GM18507 (cell line): ENCODE results near the gene TRAPPC3L.
"Not testable (repeated sequence)": the region's sequence is repeated elsewhere in the genome, so short reads cannot be mapped to it uniquely, and the experiment has no call there.

ENCODE experiments used
- DNase-seq: peaks from one replicate; pipeline ENCODE4 v3.0.0; 2011; ENCODE audit warnings: low read depth; ENCODE audit not compliant: insufficient read length; ENCODE audit errors: extremely low spot score
- FAIRE-seq: peaks from 2 replicates; lab custom pipeline; 2011; peaks lifted over from hg19 to GRCh38; lab: Jason Lieb, UNC

The TRAPPC3L gene

DNA sequence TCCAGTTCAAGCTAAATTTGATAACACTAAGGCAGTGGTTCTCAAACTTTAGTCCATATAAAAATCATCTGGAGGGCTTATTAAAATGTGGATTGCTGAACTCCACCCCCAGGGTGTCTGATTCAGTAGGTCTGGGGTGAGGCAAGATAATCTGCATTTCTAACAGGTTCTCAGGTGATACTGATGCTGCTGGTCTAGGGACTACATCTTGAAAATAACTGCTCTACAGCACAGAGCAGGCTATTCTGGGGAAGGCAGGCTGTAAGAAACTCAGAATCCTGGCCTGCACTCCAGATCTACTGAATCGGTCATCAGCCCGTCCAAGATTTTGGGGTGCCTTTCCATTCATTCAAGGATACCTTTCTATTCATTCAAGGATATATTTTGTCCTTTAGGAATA is 22.6 kb downstream of the TRAPPC3L start:
- FAIRE-seq (no peak), DNase-seq (no peak)

GRCh38 chr6:116518621-116519368 is 26.7 kb downstream of the TRAPPC3L start:
- no peak for FAIRE-seq

DNA sequence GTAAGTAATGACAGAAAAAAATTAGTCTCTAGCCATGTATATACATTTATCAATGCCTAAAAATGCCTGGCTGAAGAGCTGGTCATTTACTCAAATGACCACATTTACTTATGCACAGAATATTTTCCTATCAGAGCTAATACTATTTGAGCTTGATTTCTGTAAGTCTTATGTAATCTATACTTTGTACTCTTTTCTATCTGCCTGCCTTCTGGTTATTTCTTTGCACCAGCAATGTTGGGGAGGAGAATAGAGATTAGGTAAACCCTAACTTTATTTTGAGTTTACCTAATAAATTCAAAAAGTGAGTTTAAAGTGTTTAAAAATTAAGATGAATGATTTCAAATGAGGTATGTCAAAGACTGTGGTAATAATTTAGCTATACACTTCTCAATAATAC is 30.3 kb downstream of the TRAPPC3L start:
- FAIRE-seq (no peak), DNase-seq (no peak)

More at GRCh38 chr6:116518621-116519368, 26.7 kb downstream of the TRAPPC3L start:
- no peak for DNase-seq

DNA sequence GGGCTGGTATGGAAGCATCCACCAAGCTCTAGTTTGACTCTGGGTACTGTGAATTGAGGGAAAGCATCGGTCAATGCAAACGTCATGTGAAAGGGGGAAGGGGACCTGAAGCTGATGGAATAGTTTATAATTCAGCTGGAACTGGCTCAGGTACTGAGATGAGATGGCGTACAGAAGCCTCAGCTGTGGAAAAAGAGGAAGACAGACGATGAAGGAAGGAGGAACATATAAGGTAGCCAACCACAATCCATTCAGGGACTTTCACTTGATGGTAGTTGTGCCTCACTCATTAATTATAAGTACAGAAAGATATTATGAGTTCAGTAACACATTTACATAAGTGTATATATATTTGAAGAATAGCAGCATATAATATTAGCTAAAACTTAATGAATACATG is 31.4 kb downstream of the TRAPPC3L start:
- no peak for FAIRE-seq

GRCh38 chr6:116513224-116513875 is 32.1 kb downstream of the TRAPPC3L start:
- DNase-seq, result no peak
- no peak for FAIRE-seq

More for the DNA sequence above, 31.4 kb downstream of the TRAPPC3L start:
- DNase-seq, result no peak

DNA sequence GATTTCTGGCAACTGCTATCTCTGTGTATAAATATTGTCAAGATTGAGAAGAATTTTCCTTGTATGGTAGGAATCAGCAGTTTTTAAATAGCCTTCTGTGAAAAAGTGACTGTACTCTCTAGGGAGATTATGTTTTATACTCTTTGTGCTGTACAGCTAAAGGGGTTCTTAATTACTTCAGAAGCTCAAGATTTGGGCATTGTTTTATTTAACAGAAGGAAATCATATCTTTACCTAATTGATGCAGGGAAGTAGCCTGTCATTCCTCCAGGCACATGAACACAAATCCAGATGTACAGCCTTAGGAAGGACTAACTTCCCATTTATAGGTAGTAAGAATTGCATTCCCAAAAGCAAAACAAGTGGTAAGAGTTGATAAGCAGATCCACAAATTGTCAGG is 32.8 kb downstream of the TRAPPC3L start:
- FAIRE-seq, result no peak
- no peak for DNase-seq

GRCh38 chr6:116512111-116512559 is 33.3 kb downstream of the TRAPPC3L start:
- FAIRE-seq (peak; percentile 35), DNase-seq (no peak)

- no peak for DNase-seq
- FAIRE-seq, result no peak
Measured at GRCh38 chr6:116511424-116512110, 33.9 kb downstream of the TRAPPC3L start, which contains the start of gene CALHM5. CALHM5 (plus strand) TSS chr6:116511639; CDS start chr6:116511697, 58 bp downstream.

DNA sequence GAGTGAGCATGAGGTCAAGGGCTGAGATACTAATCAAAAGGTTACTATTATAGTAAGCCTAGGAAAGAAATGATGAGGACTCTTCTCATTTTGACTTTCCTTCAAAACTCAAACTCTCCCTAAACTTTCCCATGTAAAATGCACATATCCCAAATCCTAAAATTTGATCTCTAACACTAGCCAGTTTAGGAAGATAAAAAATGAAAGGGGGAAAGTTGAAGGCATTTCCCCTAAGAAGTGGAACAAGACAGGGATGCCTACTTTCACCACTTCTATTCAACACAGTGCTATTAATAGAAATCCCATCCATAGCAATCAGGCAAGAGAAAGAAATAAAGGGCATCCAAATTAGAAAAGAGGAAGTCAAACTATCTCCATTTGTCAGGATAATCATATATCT is 37.0 kb downstream of the TRAPPC3L start:
- DNase-seq (no peak), FAIRE-seq (no peak)

DNA sequence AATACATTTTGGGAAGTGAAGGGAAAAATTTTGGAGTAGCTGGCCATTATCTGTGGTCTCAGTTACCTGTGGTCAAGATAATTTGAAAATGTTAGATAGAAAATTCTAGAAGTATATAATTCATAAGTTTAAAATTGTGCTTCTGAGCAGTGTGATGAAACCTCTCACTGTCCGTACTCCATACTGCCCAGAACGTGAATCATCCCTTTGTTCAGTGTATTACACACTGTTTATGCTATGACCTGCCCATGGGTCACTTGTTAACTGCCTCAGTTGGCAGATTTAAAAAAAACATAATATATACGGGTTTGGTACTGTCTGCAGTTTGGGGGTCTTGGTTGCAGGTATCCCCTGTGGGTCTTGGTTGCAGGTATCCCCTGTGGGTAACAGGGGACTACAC is 38.2 kb downstream of the TRAPPC3L start:
- DNase-seq (no peak), FAIRE-seq (no peak)

DNA sequence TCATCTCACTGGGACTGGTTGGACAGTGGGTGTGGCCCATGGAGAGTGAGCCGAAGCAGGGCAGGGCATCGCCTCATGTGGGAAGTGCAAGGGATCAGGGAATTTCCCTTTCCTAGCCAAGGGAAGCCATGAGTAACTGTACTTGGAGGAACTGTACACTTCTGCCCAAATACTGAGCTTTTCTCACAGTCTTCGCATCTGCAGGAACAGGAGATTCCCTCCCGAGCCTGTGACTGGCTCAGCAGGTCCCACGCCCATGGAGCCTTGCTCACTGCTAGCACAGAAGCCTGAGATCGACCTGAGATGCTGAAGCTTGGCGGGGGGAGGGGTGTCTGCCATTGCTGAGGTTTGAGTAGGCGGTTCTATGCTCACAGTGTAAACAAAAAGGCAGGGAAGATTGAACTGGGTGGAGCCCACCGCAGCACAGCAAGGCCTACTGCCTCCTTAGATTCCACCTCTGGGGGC is 44.5 kb downstream of the TRAPPC3L start:
- no peak for FAIRE-seq
- no peak for DNase-seq

- no peak for FAIRE-seq
- no peak for DNase-seq
Measured at GRCh38 chr6:116497113-116497676, 48.3 kb downstream of the TRAPPC3L start.

DNA sequence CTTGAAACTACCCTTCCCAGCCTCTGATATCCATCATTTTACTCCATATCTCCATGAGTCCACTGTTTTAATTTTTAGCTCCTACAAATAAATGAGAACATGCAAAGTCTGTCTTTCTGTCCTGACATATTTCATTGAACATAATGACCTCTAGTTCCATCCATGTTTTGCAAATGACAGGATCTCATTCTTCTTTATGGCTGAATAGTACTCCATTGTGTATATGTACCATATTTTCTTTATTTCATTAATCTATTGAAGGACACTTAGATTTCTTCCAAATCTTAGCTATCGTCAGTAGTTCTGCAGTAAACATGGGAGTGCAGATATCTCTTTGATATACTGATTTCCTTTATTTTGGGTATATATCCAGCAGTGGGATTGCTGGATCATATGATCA is 50.3 kb downstream of the TRAPPC3L start:
- not testable (repeated sequence) for FAIRE-seq, DNase-seq

DNA sequence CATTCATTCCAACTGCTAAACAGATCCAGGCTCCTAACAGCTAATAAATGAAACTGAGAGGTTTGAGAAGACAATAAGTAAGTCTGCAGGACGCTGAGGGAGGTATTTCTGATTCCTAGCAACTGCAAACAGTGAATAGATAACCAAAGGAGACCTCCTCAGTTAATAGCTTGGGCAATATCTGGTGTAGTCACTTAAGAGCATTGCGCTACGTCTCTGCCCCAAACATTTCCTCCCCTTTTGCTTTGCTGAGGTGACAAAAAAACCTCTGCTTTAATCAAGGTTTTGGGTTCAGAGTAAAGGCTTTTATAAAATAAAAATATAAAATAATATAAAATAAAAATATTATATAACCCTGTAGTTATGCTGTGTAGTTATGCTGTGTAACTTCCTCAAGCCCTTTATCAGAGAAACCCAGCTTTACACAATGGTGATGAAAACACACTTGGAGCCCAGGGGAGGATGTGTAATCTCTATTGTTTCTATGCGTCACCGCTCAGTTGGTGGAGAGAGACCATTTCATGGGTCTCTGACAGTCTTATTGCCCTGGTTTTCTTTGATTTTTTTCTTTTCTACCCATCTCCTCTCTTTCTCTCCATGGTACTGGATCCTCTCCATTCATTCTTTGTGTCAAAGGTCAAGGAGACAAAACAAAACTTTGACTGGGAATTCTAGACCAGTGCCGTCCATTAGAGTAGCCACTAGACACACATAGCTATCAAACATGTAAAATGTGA is 53.0 kb downstream of the TRAPPC3L start:
- no peak for DNase-seq
- FAIRE-seq, result no peak

GRCh38 chr6:116491610-116492330 is 53.7 kb downstream of the TRAPPC3L start:
- DNase-seq, result no peak
- no peak for FAIRE-seq

- DNase-seq (no peak), FAIRE-seq (no peak)
Measured at GRCh38 chr6:116485559-116486184, 59.8 kb downstream of the TRAPPC3L start.

DNA sequence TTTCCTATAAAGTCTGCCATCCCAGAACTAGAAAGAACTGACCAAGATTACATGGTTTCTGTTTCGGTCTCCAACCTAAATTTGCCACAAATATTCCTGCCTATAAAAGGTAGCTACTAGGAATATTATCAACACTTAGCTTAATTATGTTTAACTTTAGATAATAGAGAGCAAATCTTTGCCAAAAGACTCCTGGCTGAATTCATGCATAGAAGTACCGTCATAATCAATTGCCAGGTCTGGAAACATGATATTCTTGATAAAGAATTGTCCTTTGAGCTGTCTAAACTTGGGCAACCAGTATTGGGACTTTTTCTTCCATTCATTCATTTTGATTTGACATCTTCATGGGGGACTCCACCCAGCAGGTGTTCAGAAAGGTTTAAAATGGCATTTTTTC is 61.9 kb downstream of the TRAPPC3L start:
- no peak for DNase-seq
- FAIRE-seq, result no peak

- DNase-seq (no peak), FAIRE-seq (no peak)
Measured at GRCh38 chr6:116482780-116483179, 62.7 kb downstream of the TRAPPC3L start.
